Tibial nerve (tissue), 3 donors: ENCODE results near the gene CERS1.

Experiments
- CTCF ChIP-seq, 5 experiments: fragments of 200-600 bp in 3 of 5; fragments of 450-650 bp in 2 of 5; sonication (generic) in 3 of 5; IDR thresholded peaks; one replicate each; pipeline ENCODE4 v1.5.1; 2016 to 2019; ENCODE audit warnings: antibody characterized with exemption in 5 of 5, mild to moderate bottlenecking in 3 of 5, moderate library complexity in 2 of 5
- POLR2A ChIP-seq, 2 donors: fragments of 450-650 bp; IDR thresholded peaks; one replicate each; pipeline ENCODE4 v1.6.1; 2017; ENCODE audit warnings: antibody characterized with exemption in 2 of 2, mild to moderate bottlenecking in 2 of 2, moderate library complexity in 2 of 2

- no peak for TF ChIP-seq CTCF (IDR thresholded peaks at IDR 0.05)
- TF ChIP-seq POLR2A (IDR thresholded peaks at IDR 0.05): no peak
These were observed 17.0 kb upstream of the CERS1 start for GRCh38 chr19:18912933-18913332.
